Endothelial cell (in vitro differentiated cells): ENCODE data around the gene IL17D. TPM values are rescaled to one million over a fixed set of nuclear protein-coding genes. Genes with fewer than 3 reads are reported as not detected.

ENCODE experiments used
- DNase-seq: peaks from one replicate; pipeline ENCODE4 v3.0.0; 2021; ENCODE audit warnings: low spot score
- H3K27ac Mint-ChIP-seq: one replicate; pipeline ENCODE4 v1.8.0; 2021; ENCODE audit warnings: mixed read lengths, inconsistent platforms; ENCODE audit not compliant: unreplicated experiment
- H3K27me3 Mint-ChIP-seq: one replicate; pipeline ENCODE4 v1.8.0; 2021; ENCODE audit warnings: mild to moderate bottlenecking, moderate library complexity, mixed read lengths, inconsistent platforms; ENCODE audit not compliant: unreplicated experiment
- H3K36me3 Mint-ChIP-seq: one replicate; pipeline ENCODE4 v1.8.0; 2021; ENCODE audit warnings: mild to moderate bottlenecking, low read depth, mixed read lengths, inconsistent platforms; ENCODE audit not compliant: unreplicated experiment
- H3K4me1 Mint-ChIP-seq: one replicate; pipeline ENCODE4 v1.8.0; 2021; ENCODE audit warnings: mild to moderate bottlenecking, mixed read lengths, inconsistent platforms; ENCODE audit not compliant: unreplicated experiment
- H3K4me3 Mint-ChIP-seq: one replicate; pipeline ENCODE4 v1.8.0; 2021; ENCODE audit warnings: mild to moderate bottlenecking, mixed read lengths, inconsistent platforms; ENCODE audit not compliant: unreplicated experiment
- H3K9me3 Mint-ChIP-seq: one replicate; pipeline ENCODE4 v1.8.0; 2021; ENCODE audit warnings: mixed read lengths, inconsistent platforms; ENCODE audit not compliant: unreplicated experiment
- total RNA-seq: library from RNA; stranded (reverse); fragmentation: NEBNext Ultra II Directional; extraction: Animal tissue kit (Norgen Biotek cat#: 25700); gene quantifications from one replicate; pipeline ENCODE4 v1.2.1, GENCODE V29; 2021; ENCODE audit not compliant: unreplicated experiment
- TF ChIP-seq, protein P1 (sequence below): fragments of 200-600 bp; sonication (generic); IDR thresholded peaks from one replicate; pipeline ENCODE4 v1.5.0; 2021; ENCODE audit warnings: antibody characterized with exemption; ENCODE audit not compliant: unreplicated experiment

The IL17D gene
- total RNA-seq, 1 donor from 2014 or later = 2.1 TPM

DNA sequence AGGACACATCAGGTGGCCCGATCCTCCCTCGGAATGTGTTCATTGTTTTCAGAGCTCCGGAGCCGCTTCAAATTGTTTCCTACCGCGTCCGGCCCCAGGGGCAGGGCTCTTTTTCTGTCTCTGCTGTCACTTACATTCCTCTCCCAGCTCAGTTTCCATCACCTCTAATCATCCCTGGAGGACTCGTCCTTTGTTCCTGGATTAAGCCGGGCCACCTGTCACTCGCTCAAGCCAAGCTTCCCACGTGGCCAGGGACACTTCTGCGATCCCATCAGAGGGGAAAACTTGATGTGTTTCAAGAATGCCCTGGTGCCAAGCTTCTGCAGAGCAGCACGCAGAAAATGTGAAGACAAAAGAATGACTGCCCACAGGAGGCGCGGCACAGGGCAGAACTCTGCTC is 13.5 kb downstream of the IL17D start:
- no peak overlapping the region for H3K4me3 Mint-ChIP-seq
- DNase-seq = no peak
- H3K27ac Mint-ChIP-seq = no peak overlapping the region
- H3K4me1 Mint-ChIP-seq = peaks cover 2% of the 10 kb centered on the region
- H3K36me3 Mint-ChIP-seq = no peaks in the 10 kb centered on the region
- TF ChIP-seq, protein P1, sequence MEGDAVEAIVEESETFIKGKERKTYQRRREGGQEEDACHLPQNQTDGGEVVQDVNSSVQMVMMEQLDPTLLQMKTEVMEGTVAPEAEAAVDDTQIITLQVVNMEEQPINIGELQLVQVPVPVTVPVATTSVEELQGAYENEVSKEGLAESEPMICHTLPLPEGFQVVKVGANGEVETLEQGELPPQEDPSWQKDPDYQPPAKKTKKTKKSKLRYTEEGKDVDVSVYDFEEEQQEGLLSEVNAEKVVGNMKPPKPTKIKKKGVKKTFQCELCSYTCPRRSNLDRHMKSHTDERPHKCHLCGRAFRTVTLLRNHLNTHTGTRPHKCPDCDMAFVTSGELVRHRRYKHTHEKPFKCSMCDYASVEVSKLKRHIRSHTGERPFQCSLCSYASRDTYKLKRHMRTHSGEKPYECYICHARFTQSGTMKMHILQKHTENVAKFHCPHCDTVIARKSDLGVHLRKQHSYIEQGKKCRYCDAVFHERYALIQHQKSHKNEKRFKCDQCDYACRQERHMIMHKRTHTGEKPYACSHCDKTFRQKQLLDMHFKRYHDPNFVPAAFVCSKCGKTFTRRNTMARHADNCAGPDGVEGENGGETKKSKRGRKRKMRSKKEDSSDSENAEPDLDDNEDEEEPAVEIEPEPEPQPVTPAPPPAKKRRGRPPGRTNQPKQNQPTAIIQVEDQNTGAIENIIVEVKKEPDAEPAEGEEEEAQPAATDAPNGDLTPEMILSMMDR = no peak
- no peaks in the 10 kb centered on the region for H3K9me3 Mint-ChIP-seq
- peaks cover 7% of the 10 kb centered on the region for H3K27me3 Mint-ChIP-seq

GRCh38 chr13:20717581-20718542 is 14.4 kb downstream of the IL17D start:
- H3K27ac Mint-ChIP-seq = no peak overlapping the region
- no peaks in the 10 kb centered on the region for H3K36me3 Mint-ChIP-seq
- TF ChIP-seq, protein P1 = no peak
- H3K4me1 Mint-ChIP-seq = peaks cover 2% of the 10 kb centered on the region
- no peak for DNase-seq
- peaks cover 11% of the 10 kb centered on the region for H3K27me3 Mint-ChIP-seq
- no peaks in the 10 kb centered on the region for H3K9me3 Mint-ChIP-seq
- no peak overlapping the region for H3K4me3 Mint-ChIP-seq

GRCh38 chr13:20718958-20719566 is 15.6 kb downstream of the IL17D start:
- no peak for DNase-seq
- TF ChIP-seq, protein P1 = no peak
- H3K9me3 Mint-ChIP-seq = no peaks in the 10 kb centered on the region
- no peak overlapping the region for H3K27ac Mint-ChIP-seq
- H3K27me3 Mint-ChIP-seq = peaks cover 10% of the 10 kb centered on the region
- H3K4me1 Mint-ChIP-seq = peaks cover 2% of the 10 kb centered on the region
- no peak overlapping the region for H3K4me3 Mint-ChIP-seq
- H3K36me3 Mint-ChIP-seq = no peaks in the 10 kb centered on the region

DNA sequence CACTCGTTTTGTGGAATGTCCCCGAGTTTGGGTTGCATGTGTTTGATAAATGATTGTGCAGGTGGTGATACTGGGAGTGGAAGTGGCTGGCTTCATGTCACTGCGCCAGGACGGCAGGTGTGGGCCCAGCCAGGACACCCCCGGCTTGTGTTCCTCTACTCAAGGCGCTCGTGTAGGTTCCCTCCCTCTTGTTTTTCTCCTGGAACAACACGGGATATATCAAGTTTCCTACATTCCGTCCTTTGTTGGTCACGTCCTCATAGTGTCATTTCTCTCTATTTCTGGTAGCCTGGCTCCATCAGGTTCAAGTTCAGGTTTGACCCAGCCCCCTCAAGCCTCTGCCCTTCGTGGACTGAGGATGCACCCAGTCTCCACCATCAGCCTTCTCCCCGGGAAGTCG is 16.3 kb downstream of the IL17D start:
- peaks cover 9% of the 10 kb centered on the region for H3K27me3 Mint-ChIP-seq
- H3K9me3 Mint-ChIP-seq = no peaks in the 10 kb centered on the region
- H3K4me1 Mint-ChIP-seq = peaks cover 2% of the 10 kb centered on the region
- no peak overlapping the region for H3K27ac Mint-ChIP-seq
- TF ChIP-seq, protein P1 = no peak
- no peak overlapping the region for H3K4me3 Mint-ChIP-seq
- H3K36me3 Mint-ChIP-seq = no peaks in the 10 kb centered on the region
- no peak for DNase-seq

- H3K27ac Mint-ChIP-seq = no peak overlapping the region
- H3K4me3 Mint-ChIP-seq = no peak overlapping the region
- H3K4me1 Mint-ChIP-seq = peaks cover 2% of the 10 kb centered on the region
- peaks cover 9% of the 10 kb centered on the region for H3K27me3 Mint-ChIP-seq
- DNase-seq = no peak
- H3K36me3 Mint-ChIP-seq = no peaks in the 10 kb centered on the region
- H3K9me3 Mint-ChIP-seq = no peaks in the 10 kb centered on the region
- TF ChIP-seq, protein P1 = no peak
Observed at GRCh38 chr13:20720499-20720898, 17.0 kb downstream of the IL17D start.
